Neuron (in vitro differentiated cells): ENCODE results near the gene PPP6R1.

Experiments used
- H2AFZ ChIP-seq: one replicate; pipeline ENCODE4 v1.6.1; 2013; ENCODE audit warnings: low read depth, mild to moderate bottlenecking, inconsistent platforms, low read length, moderate library complexity
- H3K27me3 ChIP-seq: one replicate; pipeline ENCODE4 v1.6.1; 2013; ENCODE audit warnings: low read length; ENCODE audit not compliant: insufficient read depth
- H3K36me3 ChIP-seq: one replicate; pipeline ENCODE4 v1.6.1; 2013; ENCODE audit warnings: low read length; ENCODE audit not compliant: insufficient read depth
- H3K4me1 ChIP-seq: one replicate; pipeline ENCODE4 v1.6.1; 2013; ENCODE audit warnings: low read length; ENCODE audit not compliant: insufficient read depth
- H3K4me3 ChIP-seq: 2 replicates; pipeline ENCODE4 v1.5.1; 2013; ENCODE audit warnings: mild to moderate bottlenecking, low read length, moderate library complexity
- H3K9me3 ChIP-seq: one replicate; pipeline ENCODE4 v1.6.1; 2013; ENCODE audit warnings: low read length

The PPP6R1 gene

GRCh38 chr19:55258828-55259539 lies at the start of gene PPP6R1:
Gene PPP6R1 (minus strand): TSS chr19:55259017. CDS start chr19:55247103, 11,914 bp downstream.
- peaks cover 24% of the 10 kb centered on the region for H3K4me1 ChIP-seq
- H3K4me3 ChIP-seq, result peak within 1 kb of the TSS; percentile 78
- no peaks in the 10 kb centered on the region for H3K27me3 ChIP-seq
- peak within 1 kb of the TSS; percentile 53 for H2AFZ ChIP-seq
- no peaks in the 10 kb centered on the region for H3K9me3 ChIP-seq
- peaks cover 5% of the 10 kb centered on the region for H3K36me3 ChIP-seq

GRCh38 chr19:55308281-55308680 lies 49.5 kb upstream of the PPP6R1 start:
- Histone ChIP-seq H3K36me3 (peaks cover 56% of the 10 kb centered on the region), H3K9me3 (peaks cover 8% of the 10 kb centered on the region), H3K4me1 (peaks cover 8% of the 10 kb centered on the region)

DNA sequence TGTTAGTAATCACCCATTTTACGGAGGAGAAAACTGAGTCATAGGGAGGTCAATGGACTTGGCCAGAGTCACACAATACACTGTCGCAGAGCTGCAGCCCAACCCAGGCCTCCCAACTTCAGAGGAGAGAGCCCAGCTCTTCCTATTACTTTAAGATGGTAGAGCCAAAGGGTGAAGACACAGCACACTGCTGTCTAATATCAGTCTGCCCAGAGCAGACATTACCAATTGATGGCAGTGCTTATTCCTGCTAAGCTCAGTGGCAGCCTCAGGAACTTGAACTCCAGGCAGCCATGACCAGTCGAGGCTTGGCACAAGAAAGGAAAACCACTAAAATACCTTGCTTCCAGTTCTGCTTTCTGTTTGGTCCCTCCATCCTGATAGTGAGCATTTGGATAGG lies 47.9 kb upstream of the PPP6R1 start:
- H3K4me3 ChIP-seq, result no peak overlapping the region
- no peaks in the 10 kb centered on the region for H3K27me3 ChIP-seq
- peaks cover 11% of the 10 kb centered on the region for H3K4me1 ChIP-seq
- H3K36me3 ChIP-seq, result peaks cover 62% of the 10 kb centered on the region
- no peak overlapping the region for H2AFZ ChIP-seq
- H3K9me3 ChIP-seq, result peaks cover 8% of the 10 kb centered on the region

More at GRCh38 chr19:55308281-55308680, 49.5 kb upstream of the PPP6R1 start:
- no peak overlapping the region for H2AFZ ChIP-seq
- H3K27me3 ChIP-seq, result no peaks in the 10 kb centered on the region
- no peak overlapping the region for H3K4me3 ChIP-seq

DNA sequence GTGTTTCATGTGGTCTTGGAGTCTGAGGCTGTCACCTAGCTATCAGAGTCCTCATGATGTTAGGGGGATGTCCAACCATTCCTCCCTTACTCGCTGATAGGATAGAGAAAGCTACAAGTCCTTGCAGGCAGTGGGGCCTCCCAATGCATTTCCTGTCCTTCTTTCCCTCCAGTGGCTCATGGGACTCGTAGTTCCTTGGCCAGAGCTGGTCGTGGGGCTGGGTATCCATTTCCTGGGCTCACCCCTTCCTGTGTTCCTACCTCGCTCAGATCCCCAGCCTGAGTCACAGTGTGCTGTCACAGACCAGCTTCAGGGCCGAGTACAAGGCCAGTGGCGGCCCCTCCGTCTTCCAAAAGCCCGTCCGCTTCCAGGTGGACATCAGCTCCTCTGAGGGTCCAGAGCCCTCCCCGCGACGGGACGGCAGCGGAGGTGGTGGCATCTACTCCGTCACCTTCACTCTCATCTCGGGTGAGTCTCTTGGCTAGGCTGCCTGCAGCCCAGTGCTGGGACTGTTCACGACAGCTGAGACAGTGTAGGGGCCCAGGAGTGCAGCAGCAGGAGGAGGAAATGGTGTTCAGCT lies 47.3 kb upstream of the PPP6R1 start:
- Histone ChIP-seq H2AFZ (no peak overlapping the region), H3K9me3 (peaks cover 8% of the 10 kb centered on the region), H3K36me3 (peaks cover 67% of the 10 kb centered on the region), H3K4me1 (peaks cover 18% of the 10 kb centered on the region), H3K27me3 (no peaks in the 10 kb centered on the region), H3K4me3 (no peak overlapping the region)

DNA sequence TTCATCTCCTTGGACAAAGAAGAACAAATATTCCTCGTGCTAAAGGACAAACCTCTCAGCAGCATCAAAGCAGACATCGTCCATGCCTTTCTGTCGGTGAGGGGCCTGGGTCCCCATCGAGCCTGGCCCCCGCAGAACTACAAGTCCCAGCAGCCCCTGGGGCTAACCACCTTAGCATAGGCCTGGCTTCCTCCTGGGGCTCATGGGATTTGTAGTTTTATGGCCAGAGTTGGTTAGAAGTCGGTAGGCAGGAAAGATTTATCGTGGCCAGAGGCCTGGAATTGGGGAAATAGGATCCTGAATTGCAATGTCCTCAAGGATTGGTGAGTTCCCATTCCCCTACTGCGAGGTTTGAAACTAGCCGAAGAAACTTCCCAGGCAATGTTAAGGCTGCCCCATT lies 46.7 kb upstream of the PPP6R1 start:
- Histone ChIP-seq H3K4me1 (peaks cover 21% of the 10 kb centered on the region), H3K36me3 (peaks cover 67% of the 10 kb centered on the region)

DNA sequence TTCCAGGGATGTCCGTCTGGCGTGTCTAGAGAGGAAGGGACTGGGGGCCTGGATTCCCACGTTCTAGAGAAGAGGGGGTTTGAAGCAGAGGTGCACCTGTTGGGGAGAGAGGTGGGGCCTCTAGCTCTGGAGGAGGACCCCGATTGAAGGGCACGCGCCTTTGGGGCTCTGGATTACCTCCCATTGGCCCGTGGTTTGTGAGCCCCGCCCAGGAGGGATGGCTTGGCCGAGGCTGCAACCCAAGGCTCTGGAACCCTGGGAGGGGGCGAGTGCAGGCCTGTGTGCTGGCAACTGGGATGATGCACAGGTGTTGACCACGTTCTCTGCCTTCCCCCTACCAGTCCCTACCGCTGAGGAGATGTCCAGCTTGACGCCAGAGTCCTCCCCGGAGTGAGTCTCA lies 46.2 kb upstream of the PPP6R1 start:
- Histone ChIP-seq H3K27me3 (no peaks in the 10 kb centered on the region), H2AFZ (no peak overlapping the region), H3K36me3 (peaks cover 69% of the 10 kb centered on the region), H3K9me3 (peaks cover 8% of the 10 kb centered on the region), H3K4me1 (peaks cover 16% of the 10 kb centered on the region), H3K4me3 (no peak overlapping the region)

More for the DNA sequence above, 46.7 kb upstream of the PPP6R1 start:
- H3K4me3 ChIP-seq, result no peak overlapping the region
- H3K9me3 ChIP-seq, result peaks cover 8% of the 10 kb centered on the region
- H2AFZ ChIP-seq, result no peak overlapping the region
- H3K27me3 ChIP-seq, result no peaks in the 10 kb centered on the region

DNA sequence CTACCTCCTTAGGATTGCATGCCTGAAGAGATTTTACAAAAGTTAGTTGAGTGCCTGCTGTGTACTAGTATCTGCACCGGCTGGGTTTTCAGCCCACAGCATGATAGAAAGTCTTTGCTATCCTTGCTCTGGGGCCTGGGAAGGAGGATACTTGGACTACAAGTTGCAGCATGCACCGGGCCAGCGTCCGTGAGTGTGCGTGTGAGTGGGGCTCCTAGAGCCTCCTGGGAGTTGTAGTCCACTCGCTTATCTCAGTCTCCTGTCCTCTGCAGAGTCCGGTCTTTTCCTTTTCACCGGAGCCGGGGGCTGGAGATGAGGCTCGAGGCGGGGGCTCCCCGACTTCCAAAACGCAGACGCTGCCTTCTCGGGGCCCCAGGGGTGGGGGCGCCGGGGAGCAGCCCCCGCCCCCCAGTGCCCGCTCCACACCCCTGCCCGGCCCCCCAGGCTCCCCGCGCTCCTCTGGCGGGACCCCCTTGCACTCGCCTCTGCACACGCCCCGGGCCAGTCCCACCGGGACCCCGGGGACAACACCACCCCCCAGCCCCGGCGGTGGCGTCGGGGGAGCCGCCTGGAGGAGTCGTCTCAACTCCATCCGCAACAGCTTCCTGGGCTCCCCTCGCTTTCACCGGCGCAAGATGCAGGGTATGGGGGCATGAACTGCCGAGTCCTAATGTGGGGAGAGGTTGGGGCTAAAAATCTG lies 45.6 kb upstream of the PPP6R1 start:
- Histone ChIP-seq H3K36me3 (peaks cover 74% of the 10 kb centered on the region), H2AFZ (no peak overlapping the region), H3K4me3 (no peak overlapping the region), H3K9me3 (peaks cover 7% of the 10 kb centered on the region), H3K27me3 (no peaks in the 10 kb centered on the region), H3K4me1 (peaks cover 15% of the 10 kb centered on the region)

DNA sequence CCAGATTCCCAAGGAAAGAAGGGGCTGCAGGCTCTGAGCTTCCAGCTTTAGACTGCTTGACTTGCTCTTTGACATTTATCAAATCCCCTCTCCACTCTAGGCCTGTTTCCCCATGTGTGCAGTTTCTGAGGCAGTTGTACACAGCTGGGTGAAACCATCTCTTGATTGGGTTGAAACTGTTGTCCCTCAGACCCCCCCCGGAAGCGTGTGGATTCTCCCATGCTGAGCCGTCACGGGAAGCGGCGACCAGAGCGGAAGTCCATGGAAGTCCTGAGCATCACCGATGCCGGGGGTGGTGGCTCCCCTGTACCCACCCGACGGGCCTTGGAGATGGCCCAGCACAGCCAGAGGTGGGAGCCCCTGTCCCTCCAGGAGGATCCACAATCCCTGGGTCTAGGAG lies 44.7 kb upstream of the PPP6R1 start:
- Histone ChIP-seq H3K4me1 (peaks cover 15% of the 10 kb centered on the region), H3K27me3 (no peaks in the 10 kb centered on the region), H3K9me3 (peaks cover 2% of the 10 kb centered on the region), H3K36me3 (peaks cover 72% of the 10 kb centered on the region), H3K4me3 (no peak overlapping the region), H2AFZ (no peak overlapping the region)

- Histone ChIP-seq H3K27me3 (no peaks in the 10 kb centered on the region), H3K9me3 (peaks cover 2% of the 10 kb centered on the region), H2AFZ (no peak overlapping the region), H3K4me3 (no peak overlapping the region), H3K4me1 (peaks cover 15% of the 10 kb centered on the region), H3K36me3 (peaks cover 69% of the 10 kb centered on the region)
Measured at GRCh38 chr19:55302318-55302703, 43.5 kb upstream of the PPP6R1 start.

- peaks cover 15% of the 10 kb centered on the region for H3K4me1 ChIP-seq
- peaks cover under 1% of the 10 kb centered on the region for H3K9me3 ChIP-seq
- H3K36me3 ChIP-seq, result peaks cover 65% of the 10 kb centered on the region
- H3K4me3 ChIP-seq, result no peak overlapping the region
- H2AFZ ChIP-seq, result no peak overlapping the region
- no peaks in the 10 kb centered on the region for H3K27me3 ChIP-seq
Measured at GRCh38 chr19:55301459-55302317, 42.9 kb upstream of the PPP6R1 start.

- no peak overlapping the region for H3K4me3 ChIP-seq
- no peaks in the 10 kb centered on the region for H3K27me3 ChIP-seq
- no peaks in the 10 kb centered on the region for H3K9me3 ChIP-seq
- H3K4me1 ChIP-seq, result peaks cover 15% of the 10 kb centered on the region
- H2AFZ ChIP-seq, result no peak overlapping the region
- H3K36me3 ChIP-seq, result peaks cover 63% of the 10 kb centered on the region
Measured at GRCh38 chr19:55300886-55301458, 42.2 kb upstream of the PPP6R1 start.

DNA sequence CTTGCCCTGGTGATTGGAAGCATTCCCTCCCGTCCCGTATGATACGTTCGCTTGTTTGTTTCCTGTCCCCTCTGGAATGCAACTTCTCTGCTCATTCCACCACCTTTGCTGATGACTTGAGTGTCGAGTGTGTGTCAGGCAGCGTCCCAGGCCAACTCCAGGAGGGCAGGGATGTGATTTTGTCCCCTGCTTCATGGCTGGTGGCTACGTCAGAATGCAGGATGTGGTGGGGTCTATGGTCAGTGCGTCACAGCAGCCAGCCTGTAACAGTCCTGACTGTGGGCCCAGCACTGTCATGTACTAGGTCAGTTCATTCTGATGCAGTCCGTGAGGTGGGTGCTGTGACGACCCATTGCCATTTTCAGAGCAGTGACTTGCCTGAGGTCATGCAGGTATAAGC lies 41.2 kb upstream of the PPP6R1 start:
- H3K4me1 ChIP-seq, result peaks cover 15% of the 10 kb centered on the region
- peaks cover 63% of the 10 kb centered on the region for H3K36me3 ChIP-seq
- H3K27me3 ChIP-seq, result no peaks in the 10 kb centered on the region
- H3K9me3 ChIP-seq, result no peaks in the 10 kb centered on the region
- H3K4me3 ChIP-seq, result no peak overlapping the region
- no peak overlapping the region for H2AFZ ChIP-seq
